LNCAP (cell line): ENCODE results near the gene IFITM2.

Experiments used
- TF ChIP-seq, protein P1 (sequence below): fragments of 450-650 bp; IDR thresholded peaks from 2 replicates; pipeline ENCODE4 v1.5.1; 2017; ENCODE audit warnings: mild to moderate bottlenecking

IFITM2 gene

DNA sequence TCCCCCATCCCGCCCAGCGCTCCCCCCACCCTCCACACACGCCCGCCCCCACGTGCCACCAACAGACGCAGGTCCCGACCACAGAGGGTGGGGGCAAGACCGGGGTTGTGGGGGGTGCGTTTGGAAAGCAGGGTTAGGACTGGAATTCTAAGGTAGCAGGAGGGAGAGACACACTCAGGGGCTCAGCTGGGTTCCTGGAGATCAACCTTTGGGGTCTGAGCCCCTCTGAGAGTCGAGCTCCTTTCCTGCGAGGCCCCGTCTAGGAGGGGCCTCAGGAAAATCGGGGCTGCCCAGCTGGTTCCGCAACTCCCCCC, 18.3 kb upstream of the IFITM2 start:
- TF ChIP-seq, protein P1, sequence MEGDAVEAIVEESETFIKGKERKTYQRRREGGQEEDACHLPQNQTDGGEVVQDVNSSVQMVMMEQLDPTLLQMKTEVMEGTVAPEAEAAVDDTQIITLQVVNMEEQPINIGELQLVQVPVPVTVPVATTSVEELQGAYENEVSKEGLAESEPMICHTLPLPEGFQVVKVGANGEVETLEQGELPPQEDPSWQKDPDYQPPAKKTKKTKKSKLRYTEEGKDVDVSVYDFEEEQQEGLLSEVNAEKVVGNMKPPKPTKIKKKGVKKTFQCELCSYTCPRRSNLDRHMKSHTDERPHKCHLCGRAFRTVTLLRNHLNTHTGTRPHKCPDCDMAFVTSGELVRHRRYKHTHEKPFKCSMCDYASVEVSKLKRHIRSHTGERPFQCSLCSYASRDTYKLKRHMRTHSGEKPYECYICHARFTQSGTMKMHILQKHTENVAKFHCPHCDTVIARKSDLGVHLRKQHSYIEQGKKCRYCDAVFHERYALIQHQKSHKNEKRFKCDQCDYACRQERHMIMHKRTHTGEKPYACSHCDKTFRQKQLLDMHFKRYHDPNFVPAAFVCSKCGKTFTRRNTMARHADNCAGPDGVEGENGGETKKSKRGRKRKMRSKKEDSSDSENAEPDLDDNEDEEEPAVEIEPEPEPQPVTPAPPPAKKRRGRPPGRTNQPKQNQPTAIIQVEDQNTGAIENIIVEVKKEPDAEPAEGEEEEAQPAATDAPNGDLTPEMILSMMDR, result no peak

DNA sequence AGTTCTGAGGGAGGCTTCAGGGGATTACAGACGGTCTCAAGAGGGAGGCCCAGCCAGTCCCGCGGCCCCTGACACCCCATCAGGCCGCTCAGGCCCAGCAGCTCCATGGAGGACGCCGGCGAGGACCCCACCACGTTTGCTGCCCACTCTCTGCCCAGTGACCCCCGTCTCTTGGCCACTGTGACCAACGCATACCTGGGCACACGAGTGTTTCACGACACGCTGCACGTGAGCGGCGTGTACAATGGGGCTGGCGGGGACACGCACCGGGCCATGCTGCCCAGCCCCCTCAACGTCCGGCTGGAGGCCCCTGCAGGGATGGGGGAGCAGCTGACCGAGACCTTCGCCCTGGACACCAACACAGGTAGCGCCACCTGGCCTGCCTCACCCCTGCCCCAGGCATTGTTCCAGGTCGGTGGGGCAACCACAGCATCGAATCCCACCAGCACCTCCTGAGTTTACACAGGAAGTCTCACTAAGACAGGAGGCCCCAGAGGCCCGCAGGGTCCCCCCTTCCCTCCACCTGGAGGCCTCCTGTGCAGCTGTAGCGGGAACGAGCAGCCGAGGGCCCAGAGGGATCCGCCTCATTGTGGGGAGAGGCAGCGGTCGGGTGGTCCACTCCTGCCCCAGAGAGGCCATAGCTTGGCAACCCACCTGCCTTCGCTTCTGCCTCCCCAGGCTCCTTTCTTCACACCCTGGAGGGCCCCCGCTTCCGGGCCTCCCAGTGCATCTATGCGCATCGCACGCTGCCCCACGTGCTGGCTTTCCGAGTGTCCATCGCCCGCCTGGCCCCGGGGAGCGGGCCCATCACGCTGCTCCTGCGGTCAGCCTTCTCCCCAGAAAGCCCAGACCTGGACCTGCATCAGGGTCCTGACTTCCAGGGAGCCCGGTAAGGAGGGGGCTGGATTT, 17.6 kb upstream of the IFITM2 start:
- TF ChIP-seq, protein P1, result no peak

DNA sequence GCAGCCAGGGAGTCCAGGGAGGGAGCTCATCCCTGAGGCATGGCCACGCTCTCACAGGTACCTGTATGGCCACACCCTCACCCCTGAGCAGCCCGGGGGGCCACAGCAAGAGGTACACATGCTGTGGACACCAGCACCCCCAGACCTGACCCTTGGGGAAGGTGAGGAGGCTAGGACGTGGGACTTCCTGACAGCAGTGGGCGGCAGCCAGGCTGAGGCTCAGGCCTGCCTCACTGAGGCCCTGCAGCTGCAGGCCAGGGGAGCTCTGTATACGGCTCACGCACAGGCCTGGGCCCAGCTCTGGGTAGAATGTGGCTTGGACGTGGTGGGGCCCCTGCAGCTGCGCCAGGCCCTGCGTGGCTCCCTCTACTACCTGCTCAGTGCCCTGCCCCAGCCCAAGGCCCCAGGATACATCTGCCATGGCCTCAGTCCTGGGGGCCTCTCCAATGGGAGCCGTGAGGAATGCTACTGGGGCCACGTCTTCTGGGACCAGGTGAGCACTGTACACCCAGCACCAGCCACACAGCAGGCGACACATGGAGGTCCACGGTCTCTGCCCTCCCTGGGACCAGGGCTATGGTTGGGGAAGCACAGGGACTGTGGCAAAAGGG, 16.9 kb upstream of the IFITM2 start:
- TF ChIP-seq, protein P1, result no peak

DNA sequence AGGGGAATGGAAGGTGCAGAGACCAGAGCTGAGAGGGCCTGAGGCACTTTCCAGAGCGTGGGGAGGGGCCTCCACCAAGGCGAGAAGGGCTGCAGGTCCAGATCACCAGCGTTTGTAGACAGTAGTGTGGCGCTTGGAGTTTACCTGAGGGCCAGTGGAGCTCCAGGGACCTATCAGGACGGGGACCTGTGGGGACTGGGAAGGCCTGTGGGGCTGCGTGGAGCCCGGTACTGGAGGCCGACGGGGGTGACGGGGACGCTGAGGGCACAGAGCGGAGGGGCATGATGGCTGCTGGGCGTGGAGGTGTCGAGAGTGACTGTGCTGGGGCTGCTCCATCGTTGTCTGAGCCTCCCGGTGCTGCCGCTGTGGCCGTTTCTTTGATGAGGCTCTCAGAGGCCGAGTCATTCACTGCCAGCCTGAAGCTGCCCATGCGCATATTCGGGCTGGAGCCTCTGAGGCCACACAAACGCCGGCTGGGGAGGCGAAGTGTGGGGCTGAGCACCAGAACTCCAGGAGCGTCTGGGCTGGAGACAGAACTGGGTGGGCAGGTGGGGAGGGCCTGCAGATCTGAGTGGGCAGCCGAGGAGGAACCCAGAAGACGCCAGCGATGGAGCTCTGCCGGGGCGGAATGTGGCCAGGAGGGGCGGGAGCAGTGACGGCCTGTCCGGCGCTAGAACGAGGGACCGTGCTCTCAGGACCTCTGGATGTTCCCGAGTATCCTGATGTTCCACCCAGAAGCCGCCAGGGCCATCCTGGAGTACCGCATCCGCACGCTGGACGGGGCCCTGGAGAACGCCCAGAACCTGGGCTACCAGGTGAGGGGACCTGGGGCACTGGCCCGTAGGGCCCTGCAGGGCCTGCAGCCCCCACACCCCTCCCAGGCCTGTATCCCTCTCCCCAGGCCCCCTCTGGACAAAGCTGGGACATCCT, 16.1 kb upstream of the IFITM2 start:
- TF ChIP-seq, protein P1, result no peak

DNA sequence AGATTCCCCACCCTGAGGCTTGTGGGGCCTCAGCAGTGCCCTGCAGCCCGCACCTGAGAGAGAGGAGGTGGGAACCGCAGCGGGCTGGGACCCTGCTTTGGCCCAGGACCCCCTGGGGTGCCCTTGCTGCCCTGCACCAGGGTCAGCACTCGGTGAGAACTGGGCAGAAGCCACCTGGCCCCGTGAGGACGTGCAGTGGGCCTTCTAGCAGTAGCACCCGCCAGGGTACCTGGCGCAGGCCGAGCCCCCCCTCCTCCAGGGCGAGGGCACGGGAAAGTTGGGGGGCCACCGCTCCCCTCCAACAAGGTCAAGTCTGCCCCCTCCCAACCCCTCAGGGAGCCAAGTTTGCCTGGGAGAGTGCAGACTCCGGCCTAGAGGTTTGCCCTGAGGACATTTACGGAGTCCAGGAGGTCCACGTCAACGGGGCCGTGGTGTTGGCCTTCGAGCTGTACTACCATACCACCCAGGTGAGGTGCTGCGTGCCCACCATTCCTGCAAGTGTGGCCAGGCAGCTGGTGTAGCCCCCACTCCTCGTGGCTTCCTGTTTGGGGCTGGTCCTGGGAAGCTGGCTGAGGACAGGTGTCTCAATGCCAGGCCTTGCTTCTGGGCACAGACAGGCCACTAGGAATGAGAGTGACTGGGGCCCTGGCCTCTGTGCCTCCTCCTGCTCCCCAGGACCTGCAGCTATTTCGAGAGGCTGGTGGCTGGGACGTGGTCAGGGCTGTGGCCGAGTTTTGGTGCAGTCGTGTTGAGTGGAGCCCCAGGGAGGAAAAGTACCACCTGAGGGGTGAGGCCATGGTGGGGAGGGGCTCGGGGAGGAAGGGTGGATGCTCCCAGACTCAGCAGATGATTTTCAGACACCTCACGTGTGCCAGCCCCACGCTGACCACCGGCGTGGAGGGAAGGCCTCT, 15.2 kb upstream of the IFITM2 start:
- TF ChIP-seq, protein P1, result no peak

DNA sequence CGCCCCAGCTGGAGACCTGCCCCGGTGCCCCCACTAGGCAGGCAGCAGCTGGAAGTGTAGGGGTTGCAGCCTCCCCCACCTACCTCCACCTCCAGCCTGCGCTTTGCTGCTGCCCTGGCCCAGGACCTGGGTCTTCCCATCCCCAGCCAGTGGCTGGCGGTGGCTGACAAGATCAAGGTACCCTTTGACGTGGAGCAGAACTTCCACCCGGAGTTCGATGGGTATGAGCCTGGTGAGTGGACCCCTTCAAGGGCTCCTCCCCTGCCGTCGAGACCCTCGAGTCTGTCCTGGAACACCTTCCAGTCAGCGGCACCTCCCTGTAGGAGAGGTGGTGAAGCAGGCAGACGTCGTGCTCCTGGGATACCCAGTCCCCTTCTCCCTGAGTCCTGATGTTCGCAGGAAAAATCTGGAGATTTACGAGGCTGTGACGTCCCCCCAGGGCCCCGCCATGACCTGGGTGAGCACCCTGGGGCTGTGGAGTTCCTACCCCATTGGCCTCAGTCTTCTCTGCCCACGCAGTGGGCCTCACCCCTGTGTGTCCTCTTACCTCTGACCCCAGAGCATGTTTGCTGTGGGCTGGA, 14.3 kb upstream of the IFITM2 start:
- TF ChIP-seq, protein P1, result no peak
